ES-I3 (cell line): ENCODE measurements around the gene CLEC16A.

Experiments
- H3K36me3 ChIP-seq: 2 replicates; pipeline ENCODE4 v1.6.1; 2013; ENCODE audit warnings: mild to moderate bottlenecking, low read length, control low read depth, moderate library complexity; ENCODE audit not compliant: insufficient read depth
- H3K4me1 ChIP-seq: 2 replicates; pipeline ENCODE4 v1.6.1; 2013; ENCODE audit warnings: mild to moderate bottlenecking, control low read depth, low read length; ENCODE audit not compliant: insufficient read depth
- H3K9ac ChIP-seq: 2 replicates; pipeline ENCODE4 v1.6.1; 2013; ENCODE audit warnings: low read depth, mild to moderate bottlenecking, low read length, moderate library complexity
- H3K9me3 ChIP-seq: 2 replicates; pipeline ENCODE4 v1.6.1; 2013; ENCODE audit warnings: mild to moderate bottlenecking, low read length, moderate library complexity; ENCODE audit not compliant: control insufficient read depth, insufficient read depth

The CLEC16A gene

DNA sequence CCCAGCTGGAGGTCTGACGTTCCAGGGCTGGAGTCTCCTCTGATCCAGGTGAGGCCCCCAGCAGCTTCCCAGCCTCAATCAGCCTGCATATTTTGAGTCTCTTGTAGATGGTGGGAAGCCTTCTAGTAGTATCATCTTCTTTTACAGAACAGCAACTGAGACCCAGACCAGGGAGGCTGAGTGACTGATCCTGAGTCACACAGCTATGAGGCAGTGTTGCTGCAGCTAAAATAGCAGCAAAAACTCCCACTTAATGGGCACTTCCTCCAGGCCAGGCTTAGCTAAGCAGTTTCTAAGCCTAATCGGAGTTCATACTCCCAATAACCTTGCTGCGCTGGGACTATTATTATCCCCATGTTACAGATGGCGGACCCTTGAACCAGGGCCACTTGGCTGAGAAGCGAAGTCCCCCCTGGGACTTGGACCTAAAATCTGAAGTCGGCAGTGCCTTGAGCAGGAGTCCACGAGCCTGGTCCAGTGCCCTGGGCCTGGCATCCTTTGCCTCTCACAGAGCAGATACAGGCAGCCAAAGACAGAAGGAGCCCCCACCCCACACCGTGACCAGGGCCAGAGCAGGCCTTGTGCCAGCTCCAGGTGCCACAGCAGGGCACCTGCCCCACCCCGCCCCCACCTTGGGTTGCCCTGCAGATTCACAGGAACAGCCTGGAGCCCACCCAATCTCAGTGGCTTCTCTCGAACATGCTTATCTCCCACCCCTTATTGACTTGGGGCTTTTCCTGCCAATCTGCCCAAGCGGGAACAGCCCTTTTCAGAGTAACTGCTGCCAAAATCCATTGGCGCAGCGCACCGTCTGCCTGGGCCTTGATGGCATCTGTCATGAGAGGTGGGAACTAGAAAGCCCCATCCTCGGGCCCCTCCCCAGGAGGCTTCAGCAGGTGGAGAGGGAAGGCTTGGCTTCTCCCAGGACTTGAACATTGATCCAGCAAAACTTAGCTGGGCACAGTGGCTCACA, 246.5 kb downstream of the CLEC16A start:
- Histone ChIP-seq H3K36me3 (no peaks in the 10 kb centered on the region), H3K9ac (no peak overlapping the region), H3K9me3 (no peaks in the 10 kb centered on the region), H3K4me1 (no peaks in the 10 kb centered on the region; the same call in 1 of the 2 replicates)

- Histone ChIP-seq H3K9ac (no peak overlapping the region), H3K4me1 (no peaks in the 10 kb centered on the region; the same call in 1 of the 2 replicates), H3K36me3 (no peaks in the 10 kb centered on the region), H3K9me3 (no peaks in the 10 kb centered on the region)
These were observed 247.3 kb downstream of the CLEC16A start for GRCh38 chr16:11191665-11192064.

DNA sequence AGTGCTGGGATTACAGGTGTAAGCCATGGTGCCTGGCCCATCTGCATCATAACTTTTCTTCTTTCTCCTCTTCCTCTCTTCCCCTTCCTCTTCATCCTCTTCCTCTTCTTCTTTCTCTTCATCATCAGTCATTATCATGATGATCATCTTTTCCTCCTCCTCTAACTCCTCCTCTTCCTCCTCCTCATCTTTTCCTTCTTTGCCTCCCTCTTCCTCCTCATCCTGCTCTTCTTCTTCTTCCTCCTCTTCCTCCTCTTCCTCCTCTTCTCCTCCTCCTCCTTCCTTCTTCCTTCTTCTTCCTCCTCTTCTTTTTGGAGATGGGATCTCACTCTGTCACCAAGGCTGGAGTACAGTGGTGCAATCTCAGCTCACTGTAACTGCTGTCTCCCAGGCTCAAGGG, 249.1 kb downstream of the CLEC16A start:
- H3K4me1 ChIP-seq, result peaks cover 2% of the 10 kb centered on the region
- H3K9ac ChIP-seq, result no peak overlapping the region
- H3K9me3 ChIP-seq, result no peaks in the 10 kb centered on the region
- H3K36me3 ChIP-seq, result no peaks in the 10 kb centered on the region

DNA sequence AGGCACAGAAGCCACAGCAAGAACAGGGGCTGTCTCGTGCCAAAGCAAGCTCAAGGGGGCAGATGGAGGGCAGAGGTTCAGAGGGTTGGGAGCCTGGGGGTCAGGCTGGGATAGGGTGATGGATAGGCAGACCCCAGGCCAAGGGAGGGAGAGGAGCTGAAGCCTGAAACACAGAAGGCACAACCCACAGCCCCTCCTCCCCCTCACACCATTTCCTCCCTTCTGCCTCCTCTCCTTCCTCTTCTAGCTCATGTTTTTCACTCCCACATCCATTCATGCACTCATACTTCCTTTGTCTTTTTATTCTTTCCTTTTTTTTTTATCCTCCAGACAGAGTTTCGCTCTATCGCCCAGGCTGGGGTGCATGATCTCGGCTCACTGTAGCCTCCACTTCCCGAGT, 250.5 kb downstream of the CLEC16A start:
- Histone ChIP-seq H3K36me3 (no peaks in the 10 kb centered on the region), H3K9ac (no peak overlapping the region), H3K9me3 (no peaks in the 10 kb centered on the region), H3K4me1 (peaks cover 4% of the 10 kb centered on the region)

GRCh38 chr16:11196286-11196828, 252.0 kb downstream of the CLEC16A start:
- Histone ChIP-seq H3K9me3 (no peaks in the 10 kb centered on the region), H3K36me3 (no peaks in the 10 kb centered on the region), H3K9ac (no peak overlapping the region), H3K4me1 (peaks cover 14% of the 10 kb centered on the region)

DNA sequence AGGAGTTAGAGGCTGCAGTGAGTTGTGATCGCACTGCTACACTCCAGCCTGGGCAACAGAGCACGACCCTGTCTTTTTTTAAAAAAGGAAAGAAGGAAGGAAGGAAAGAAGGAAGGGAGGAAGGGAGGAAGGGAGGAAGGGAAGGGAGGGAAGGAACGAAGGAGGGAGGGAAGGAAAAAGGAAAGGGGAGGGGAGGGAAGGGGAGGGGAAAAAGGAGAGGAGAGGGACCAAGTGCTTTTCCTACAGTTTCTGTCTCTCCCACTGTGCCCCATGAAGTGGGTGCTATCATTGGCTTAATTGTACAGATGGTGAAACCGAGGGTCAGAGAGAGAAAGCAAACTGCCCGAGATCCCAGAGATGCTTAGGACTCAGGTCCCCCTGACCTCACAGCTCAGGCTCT, 254.0 kb downstream of the CLEC16A start:
- H3K4me1 ChIP-seq, result peaks cover 32% of the 10 kb centered on the region
- no peaks in the 10 kb centered on the region for H3K36me3 ChIP-seq
- H3K9ac ChIP-seq, result no peak overlapping the region
- no peaks in the 10 kb centered on the region for H3K9me3 ChIP-seq

DNA sequence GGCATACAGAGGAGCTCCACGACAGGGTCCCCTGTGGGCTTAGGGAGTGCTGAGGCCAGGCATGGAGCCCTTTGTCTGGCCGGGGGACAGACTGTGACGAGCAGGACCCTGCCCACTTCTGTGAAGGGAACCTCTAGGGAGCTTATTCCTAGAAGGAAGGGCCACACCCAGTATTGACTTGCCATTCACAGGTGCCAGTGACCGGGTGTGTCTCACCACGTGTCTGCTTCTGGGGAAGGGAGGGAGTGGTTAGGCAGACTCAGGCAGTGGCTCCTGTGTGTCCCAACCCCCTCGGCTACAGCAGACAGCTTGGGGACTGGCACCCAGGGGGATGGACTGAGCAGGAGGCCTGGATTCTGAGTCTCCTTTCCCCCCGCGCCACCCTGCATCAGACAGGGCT, 254.5 kb downstream of the CLEC16A start:
- Histone ChIP-seq H3K9me3 (no peaks in the 10 kb centered on the region), H3K9ac (no peak overlapping the region), H3K36me3 (no peaks in the 10 kb centered on the region), H3K4me1 (peaks cover 32% of the 10 kb centered on the region)

- no peak overlapping the region for H3K9ac ChIP-seq
- no peaks in the 10 kb centered on the region for H3K9me3 ChIP-seq
- H3K4me1 ChIP-seq, result peaks cover 33% of the 10 kb centered on the region
- H3K36me3 ChIP-seq, result no peaks in the 10 kb centered on the region
These were observed 256.2 kb downstream of the CLEC16A start for GRCh38 chr16:11200592-11200991.

- Histone ChIP-seq H3K4me1 (peaks cover 43% of the 10 kb centered on the region), H3K9ac (peak overlapping the region; percentile 20; the same call in 1 of the 2 replicates), H3K9me3 (no peaks in the 10 kb centered on the region), H3K36me3 (no peaks in the 10 kb centered on the region)
These were observed 257.3 kb downstream of the CLEC16A start for GRCh38 chr16:11201498-11202259.

- peak overlapping the region; percentile 20 for H3K9ac ChIP-seq
These were observed 258.1 kb downstream of the CLEC16A start for GRCh38 chr16:11202260-11203091.

DNA sequence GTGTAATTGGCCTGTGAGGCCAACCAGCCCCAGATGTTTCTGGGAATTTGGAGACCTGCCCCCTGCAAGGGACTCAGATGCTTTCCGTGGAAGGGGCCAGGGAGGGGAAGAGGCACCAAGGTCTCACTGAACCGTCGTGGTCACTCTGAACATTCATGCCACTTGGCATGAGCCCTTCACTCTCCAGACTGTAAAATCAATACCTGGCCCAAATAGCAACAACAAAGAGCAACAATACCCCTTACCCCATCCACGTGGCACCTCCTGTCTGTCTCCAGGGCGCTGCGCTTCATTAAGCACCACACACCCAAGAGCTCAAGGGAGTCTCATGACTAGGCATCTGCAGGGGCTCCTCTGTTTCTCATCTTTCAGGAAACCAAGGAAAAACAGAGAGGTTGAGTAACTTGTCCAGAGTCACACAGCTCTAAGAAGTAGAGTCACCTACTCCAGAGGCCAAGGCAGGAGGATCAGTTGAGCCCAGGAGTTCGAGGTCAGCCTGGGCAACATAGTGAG, 258.8 kb downstream of the CLEC16A start:
- H3K9ac ChIP-seq, result no peak overlapping the region; the same call in 1 of the 2 replicates
- H3K9me3 ChIP-seq, result 0 out of 2 replicates have a peak, but pooled peaks cover 3% of the 10 kb centered on the region
- peaks cover 43% of the 10 kb centered on the region for H3K4me1 ChIP-seq
- no peaks in the 10 kb centered on the region for H3K36me3 ChIP-seq

More at GRCh38 chr16:11202260-11203091, 258.1 kb downstream of the CLEC16A start:
- H3K4me1 ChIP-seq, result peaks cover 43% of the 10 kb centered on the region
- 0 out of 2 replicates have a peak, but pooled peaks cover under 1% of the 10 kb centered on the region for H3K9me3 ChIP-seq
- H3K36me3 ChIP-seq, result no peaks in the 10 kb centered on the region

DNA sequence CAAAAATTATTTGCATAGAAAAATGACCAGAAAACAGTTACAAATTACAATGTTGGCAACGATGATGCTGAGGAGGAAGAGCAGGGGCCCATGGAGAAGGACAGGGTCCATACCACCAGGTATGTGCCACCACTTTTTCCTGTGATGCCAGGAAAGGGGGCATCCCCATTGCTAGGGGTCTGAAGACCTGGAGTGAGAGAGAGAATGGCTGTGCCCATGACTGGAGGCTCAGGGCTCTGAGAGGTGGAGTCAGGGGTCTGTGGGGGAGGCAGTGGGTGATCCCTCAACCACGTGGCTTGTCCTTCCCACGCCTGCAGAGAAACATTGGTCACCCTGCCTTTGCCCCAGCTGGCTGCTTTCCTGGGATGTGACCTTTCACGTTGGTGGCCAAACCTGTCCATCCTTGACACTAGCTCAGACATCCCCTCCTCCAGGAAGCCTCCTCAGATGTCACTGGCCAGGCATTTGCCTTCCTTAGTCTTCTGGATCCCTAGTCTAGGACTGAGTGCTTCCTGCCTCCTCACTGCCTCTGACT, 260.2 kb downstream of the CLEC16A start:
- Histone ChIP-seq H3K4me1 (peaks cover 39% of the 10 kb centered on the region), H3K9me3 (0 out of 2 replicates have a peak, but pooled peaks cover 3% of the 10 kb centered on the region), H3K9ac (no peak overlapping the region), H3K36me3 (no peaks in the 10 kb centered on the region)

GRCh38 chr16:11205065-11205699, 260.8 kb downstream of the CLEC16A start:
- Histone ChIP-seq H3K36me3 (no peaks in the 10 kb centered on the region), H3K9me3 (0 out of 2 replicates have a peak, but pooled peaks cover 3% of the 10 kb centered on the region), H3K9ac (no peak overlapping the region), H3K4me1 (peaks cover 39% of the 10 kb centered on the region)
